K562 (cell line): ENCODE results near the gene C1orf94. TPM values are rescaled to one million over a fixed set of nuclear protein-coding genes. Genes with fewer than 3 reads are reported as not detected.

Experiments
- ATAC-seq: fragments of 200-7000 bp; cut with Tn5 transposase; 3 replicates; pipeline ENCODE4 v1.9.1; 2020; ENCODE audit warnings: moderate library complexity
- BruUV-seq: library from RNA; stranded (reverse); fragments of 400-500 nt; replicated peaks from 2 replicates; lab custom pipeline; 2021; lab: Mats Ljungman, UMichigan
- CTCF ChIA-PET: fragments of 300-600 bp; formaldehyde crosslinking; extraction: SDS; loops from one replicate; lab custom pipeline; 2021; ENCODE audit warnings: low intra/inter-chr PET ratio; lab: Yijun Ruan, JAX
- POLR2A ChIA-PET: fragments of 300-600, 350-650 bp; sonication (Branson Sonifier 250); formaldehyde crosslinking; extraction: SDS; loops from one replicate; lab custom pipeline; 2021; ENCODE audit warnings: antibody characterized with exemption, inconsistent platforms; lab: Yijun Ruan, JAX
- DNase-seq, 4 experiments: peaks; one replicate each; pipeline versions ENCODE4 v3.0.0 to v3.0.0-alpha.2; 2011 to 2018; ENCODE audit warnings: low spot score in 3 of 4, mixed read lengths in 3 of 4; ENCODE audit errors: extremely low read depth in 1 of 4
- FAIRE-seq: peaks from 2 replicates; lab custom pipeline; 2011; peaks lifted over from hg19 to GRCh38; lab: Jason Lieb, UNC
- H2AFZ ChIP-seq: 2 replicates; pipeline ENCODE4 v1.6.0; 2011; ENCODE audit warnings: low read depth, low read length, control low read depth, inconsistent platforms
- H3K27ac ChIP-seq: fragments of 200-600 bp; 3 replicates; pipeline ENCODE4 v1.8.0; 2011; ENCODE audit warnings: low read depth, mild to moderate bottlenecking, control low read depth, inconsistent platforms, low read length, moderate library complexity, mixed read lengths; ENCODE audit errors: extremely low read depth
- H3K27me3 ChIP-seq, 2 experiments: fragments of 300-600 bp in 1 of 2; 2 replicates in 1 of 2; 3 replicates in 1 of 2; pipeline versions ENCODE4 v1.6.0 to v1.8.0; 2011; ENCODE audit warnings: inconsistent platforms in 2 of 2, low read length in 2 of 2, mild to moderate bottlenecking in 1 of 2, mixed read lengths in 1 of 2, moderate library complexity in 1 of 2; ENCODE audit not compliant: control insufficient read depth in 2 of 2, insufficient read depth in 2 of 2
- H3K36me3 ChIP-seq: fragments of 300-600 bp; 3 replicates; pipeline ENCODE4 v1.8.0; 2011; ENCODE audit warnings: mild to moderate bottlenecking, low read length, inconsistent platforms; ENCODE audit not compliant: control insufficient read depth, insufficient read depth
- H3K4me1 ChIP-seq, 2 experiments: fragments of 200-600 bp in 1 of 2; replicated peaks in 1 of 2; 2 replicates in 1 of 2; 3 replicates in 1 of 2; pipeline versions ENCODE4 v1.5.1 to v1.8.0; 2011; ENCODE audit warnings: inconsistent platforms in 2 of 2, low read length in 2 of 2, mild to moderate bottlenecking in 1 of 2, mixed read lengths in 1 of 2, moderate library complexity in 1 of 2; ENCODE audit not compliant: control insufficient read depth in 2 of 2, insufficient read depth in 2 of 2
- H3K4me2 ChIP-seq: 2 replicates; pipeline ENCODE4 v1.6.1; 2011; ENCODE audit warnings: low read length, control low read depth, inconsistent platforms, mixed read lengths; ENCODE audit not compliant: insufficient read depth
- H3K4me3 ChIP-seq: fragments of 200-600 bp; sonication (generic), shearing (Covaris generic); 2 replicates; pipeline ENCODE4 v1.5.1; 2016; ENCODE audit warnings: control low read depth, inconsistent platforms
- H3K79me2 ChIP-seq: fragments of 200-600 bp; 3 replicates; pipeline ENCODE4 v1.8.0; 2011; ENCODE audit warnings: low read length, inconsistent platforms; ENCODE audit not compliant: control insufficient read depth, insufficient read depth
- H3K9ac ChIP-seq, 2 experiments: 2 replicates each; pipeline versions ENCODE4 v1.6.0 to v1.6.1; 2011; ENCODE audit warnings: low read depth in 2 of 2, low read length in 2 of 2, control low read depth in 1 of 2, inconsistent platforms in 1 of 2, mild to moderate bottlenecking in 1 of 2, mixed read lengths in 1 of 2; ENCODE audit not compliant: insufficient read depth in 1 of 2
- H3K9me1 ChIP-seq: one replicate; pipeline ENCODE4 v1.6.0; 2011; ENCODE audit warnings: inconsistent platforms, mild to moderate bottlenecking, low read length, moderate library complexity; ENCODE audit not compliant: control insufficient read depth, insufficient read depth
- H3K9me3 ChIP-seq: replicated peaks from 2 replicates; pipeline ENCODE4 v1.5.1; 2011; ENCODE audit warnings: low read depth, low read length, inconsistent platforms; ENCODE audit not compliant: control insufficient read depth, insufficient read depth
- H4K20me1 ChIP-seq: replicated peaks from 2 replicates; pipeline ENCODE4 v1.6.1; 2011; ENCODE audit warnings: low read length, inconsistent platforms, mixed read lengths; ENCODE audit not compliant: control insufficient read depth, insufficient read depth
- CHAMP1 ChIP-seq: fragments of 450-650 bp; IDR thresholded peaks from 2 replicates; pipeline ENCODE4 v1.6.1; 2016; ENCODE audit warnings: mild to moderate bottlenecking
- ELF1 ChIP-seq: fragments of 200-800 bp; sonication (Bioruptor generic); IDR thresholded peaks from 2 replicates; pipeline ENCODE4 v1.6.1; 2016; ENCODE audit warnings: missing genetic modification characterization, missing compliant biosample characterization
- HLTF ChIP-seq: fragments of 450-650 bp; IDR thresholded peaks from 2 replicates; pipeline ENCODE4 v1.6.1; 2016
- MCM7 ChIP-seq, 2 experiments: fragments of 450-650 bp; IDR thresholded peaks; 2 replicates each; pipeline ENCODE4 v1.6.1; 2016 to 2018
- POLR2G ChIP-seq: fragments of 200-400 bp; formaldehyde crosslinking; IDR thresholded peaks from 2 replicates; pipeline ENCODE4 v1.6.1; 2017; ENCODE audit warnings: low read depth, mild to moderate bottlenecking, antibody characterized with exemption, low read length, moderate library complexity
- PTTG1 ChIP-seq: fragments of 450-650 bp; IDR thresholded peaks from 2 replicates; pipeline ENCODE4 v1.6.1; 2016; ENCODE audit warnings: low read depth, mild to moderate bottlenecking, missing genetic modification characterization, missing compliant biosample characterization
- RBBP5 ChIP-seq: fragments of 200-600 bp; sonication (generic); IDR thresholded peaks from 2 replicates; pipeline ENCODE4 v1.6.1; 2012; ENCODE audit warnings: borderline replicate concordance, mild to moderate bottlenecking, low read length, control low read depth, inconsistent platforms; ENCODE audit not compliant: insufficient read depth, poor library complexity, severe bottlenecking
- SRF ChIP-seq, 2 experiments: fragments of 250-450, 450-650 bp in 1 of 2; sonication (Bioruptor Pico) in 1 of 2; sonication (generic) in 1 of 2; formaldehyde crosslinking; IDR thresholded peaks; 2 replicates each; pipeline versions ENCODE4 v1.5.0 to v1.5.1; 2020 to 2022; ENCODE audit warnings: mild to moderate bottlenecking in 1 of 2, missing genetic modification reagents in 1 of 2
- STAG1 ChIP-seq: sonication (generic); formaldehyde crosslinking; IDR thresholded peaks from 2 replicates; pipeline ENCODE4 v1.5.0; 2020; ENCODE audit warnings: missing genetic modification reagents, borderline replicate concordance
- ZBTB1 ChIP-seq: sonication (generic); formaldehyde crosslinking; IDR thresholded peaks from 2 replicates; pipeline ENCODE4 v1.8.1; 2023; ENCODE audit warnings: missing genetic modification reagents, low read depth, mild to moderate bottlenecking, borderline replicate concordance
- ZBTB34 ChIP-seq: fragments of 250-450 bp; sonication (Bioruptor Pico); IDR thresholded peaks from 2 replicates; pipeline ENCODE4 v1.8.0; 2021; ENCODE audit warnings: mild to moderate bottlenecking, moderate library complexity
- ZNF143 ChIP-seq: sonication (generic); formaldehyde crosslinking; IDR thresholded peaks from 2 replicates; pipeline ENCODE4 v1.9.0; 2022; ENCODE audit warnings: mild to moderate bottlenecking, missing genetic modification reagents
- ZNF316 ChIP-seq: fragments of 450-650 bp; IDR thresholded peaks from 2 replicates; pipeline ENCODE4 v1.6.1; 2016
- WGBS: fragments of 100-300 bp; shearing (Covaris generic); methylation state at CpG from one replicate; pipeline ENCODE4 v1.1.6; 2016; ENCODE audit warnings: low coverage, mixed read lengths; ENCODE audit not compliant: insufficient coverage; ENCODE audit errors: missing lambda C conversion rate; 5-methylcytosine and 5-hydroxymethylcytosine counted together
- in situ Hi-C: fragments of 300-500 bp; cut with MboI; formaldehyde crosslinking; loops from 4 replicates; pipeline ENCODE4 v1.15.0; 2018; ENCODE audit warnings: inconsistent platforms, mixed read lengths
- intact Hi-C: fragments of 100-400 bp; cut with micrococcal nuclease; formaldehyde crosslinking; loops from 2 replicates; pipeline ENCODE4 v1.14.2; 2022
- polyA plus RNA-seq, 8 experiments: library from polyadenylated mRNA; depleted of rRNA in 4 of 8; stranded (reverse) in 5 of 8; unstranded in 3 of 8; fragments of >200 nt; fragmentation: Nextera tagmentation in 2 of 8; fragmentation: Illumina TruSeq in 1 of 8; extraction: Ambion mirVana in 2 of 8; extraction: Trizol in 1 of 8; gene quantifications; 2 replicates each; pipeline versions ENCODE4 v1.2.1 to v1.2.3, GENCODE V29; 2011 to 2014; ENCODE audit warnings: inconsistent platforms in 1 of 8, missing spikeins in 1 of 8
- total RNA-seq, 7 experiments: library from RNA; depleted of rRNA in 6 of 7; stranded (reverse); fragments of >200 nt in 6 of 7; fragmentation: Illumina TruSeq in 2 of 7; extraction: Trizol in 2 of 7; gene quantifications; 2 replicates each; pipeline versions ENCODE4 v1.2.1 to v1.2.3, GENCODE V29; 2011 to 2021; ENCODE audit warnings: low replicate concordance in 1 of 7

Gene C1orf94
- total and polyA plus RNA-seq, 9 of the 15 experiments (the other 6 are each of a cell fraction or from before 2014, with no cell fraction given): not detected

GRCh38 chr1:34165422-34165921 is 11.2 kb upstream of the C1orf94 start:
- Histone ChIP-seq H3K4me2 (no peak overlapping the region), H3K9ac (no peak overlapping the region), H4K20me1 (no peaks in the 10 kb centered on the region), H3K9me3 (no peaks in the 10 kb centered on the region), H3K27me3 (peaks cover 2 to 18% of the 10 kb centered on the region in 2 experiments; a peak in 4 of 5 replicates), H2AFZ (no peak overlapping the region), H3K79me2 (no peaks in the 10 kb centered on the region), H3K4me1 (peaks cover 0 to 10% of the 10 kb centered on the region in 2 experiments; a peak in 2 of 5 replicates), H3K4me3 (no peak overlapping the region), H3K27ac (no peak overlapping the region), H3K36me3 (no peaks in the 10 kb centered on the region), H3K9me1 (no peaks in the 10 kb centered on the region)
- no peak for TF ChIP-seq SRF (CRISPR knock-in tag; IDR thresholded peaks at IDR 0.05)
- in situ Hi-C loops (no loop called here), intact Hi-C loops (no loop called here)
- WGBS: 6% methylated on average over 13 of the region's 13 CpGs
- FAIRE-seq: no peak
- no peak for DNase-seq
- CTCF ChIA-PET: no interaction called here
- POLR2A ChIA-PET: interaction anchor here (0.8 kb wide), 1 partner anchor 21 kb away, joined by 3 read pairs; no protein-coding TSS in a partner anchor
- no TSS peak for BruUV-seq
- no peak for ATAC-seq

- DNase-seq (no peak), FAIRE-seq (no peak), ATAC-seq (no peak)
- BruUV-seq: no TSS peak
- H3K9me1 ChIP-seq: no peaks in the 10 kb centered on the region
- H3K4me2 ChIP-seq: no peak overlapping the region
- peaks cover 0 to 10% of the 10 kb centered on the region in 2 experiments; a peak in 2 of 5 replicates for H3K4me1 ChIP-seq
- H3K9me3 ChIP-seq: no peaks in the 10 kb centered on the region
- no peak overlapping the region for H3K4me3 ChIP-seq
- under 1% methylated on average over 22 of the region's 27 CpGs for WGBS
- CTCF ChIA-PET: no interaction called here
- intact Hi-C loops: no loop called here
- no peak overlapping the region for H3K27ac ChIP-seq
- peaks cover 2 to 18% of the 10 kb centered on the region in 2 experiments; a peak in 4 of 5 replicates for H3K27me3 ChIP-seq
- H4K20me1 ChIP-seq: no peaks in the 10 kb centered on the region
- H3K79me2 ChIP-seq: no peaks in the 10 kb centered on the region
- H3K36me3 ChIP-seq: no peaks in the 10 kb centered on the region
- no peak overlapping the region for H3K9ac ChIP-seq
- POLR2A ChIA-PET: no interaction called here
- in situ Hi-C loops: no loop called here
- H2AFZ ChIP-seq: no peak overlapping the region
- TF ChIP-seq RBBP5 (no peak), CHAMP1 (no peak), ZNF316 (no peak), MCM7 (IDR thresholded peaks at IDR 0.05) (no peak), POLR2G (no peak), STAG1 (CRISPR knock-in tag) (no peak), ZNF143 (CRISPR knock-in tag) (no peak), HLTF (no peak), ZBTB1 (CRISPR knock-in tag) (no peak), PTTG1 (no peak), ELF1 (tag) (no peak), ZBTB34 (CRISPR knock-in tag) (no peak)
Measured at GRCh38 chr1:34166191-34166624, 10.5 kb upstream of the C1orf94 start.
